Activated T-helper 9 cell treated with anti-CD3 and anti-CD28 coated beads, Interleukin-2, amount 50 U/mL, for 16 hours (primary cell): ENCODE data around the gene GNAQ.
"Not testable (repeated sequence)": the region's sequence is repeated elsewhere in the genome, so short reads cannot be mapped to it uniquely, and the experiment has no call there.

Source experiments
- DNase-seq: peaks from one replicate; pipeline ENCODE4 v3.0.0-alpha.2; 2020; ENCODE audit warnings: low read depth

GNAQ gene

DNA sequence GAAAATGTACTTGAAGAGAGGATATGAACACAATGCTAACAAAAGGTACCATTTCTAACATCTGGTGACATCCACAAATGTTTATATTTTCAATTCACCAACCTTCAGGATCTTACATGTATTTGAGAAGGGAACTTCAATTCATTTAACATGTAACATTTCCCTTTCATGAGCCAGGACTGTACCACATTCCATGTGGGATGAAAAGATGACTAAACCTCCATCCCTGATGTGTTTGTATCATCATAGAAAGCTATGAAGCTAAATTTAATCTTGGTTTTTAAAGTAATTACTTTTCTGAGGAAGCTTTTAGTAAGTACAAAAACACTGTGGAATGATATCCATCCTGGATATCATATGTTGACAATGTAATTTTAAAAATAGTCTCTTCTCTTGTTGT lies 305.3 kb downstream of the GNAQ start:
- no peak for DNase-seq

DNA sequence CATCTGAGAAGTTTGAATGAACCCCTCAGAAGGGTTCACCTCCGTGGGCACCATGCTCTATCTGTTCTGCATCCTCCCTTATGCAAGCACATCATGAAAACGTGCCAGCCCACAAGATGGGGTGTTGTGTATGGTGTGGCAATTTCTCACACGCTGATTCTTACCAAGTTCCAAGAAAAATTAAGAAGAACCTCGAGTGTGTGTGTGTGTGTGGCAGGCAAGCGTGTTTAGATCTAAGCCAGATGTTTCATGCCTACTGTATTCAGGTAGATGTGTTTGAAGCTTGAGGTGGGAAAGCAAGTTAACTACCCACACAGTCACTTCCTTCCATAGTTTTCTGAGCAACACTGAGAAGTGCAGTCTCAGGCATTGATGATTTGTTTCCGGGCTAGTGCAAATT lies 305.8 kb downstream of the GNAQ start:
- no peak for DNase-seq

DNA sequence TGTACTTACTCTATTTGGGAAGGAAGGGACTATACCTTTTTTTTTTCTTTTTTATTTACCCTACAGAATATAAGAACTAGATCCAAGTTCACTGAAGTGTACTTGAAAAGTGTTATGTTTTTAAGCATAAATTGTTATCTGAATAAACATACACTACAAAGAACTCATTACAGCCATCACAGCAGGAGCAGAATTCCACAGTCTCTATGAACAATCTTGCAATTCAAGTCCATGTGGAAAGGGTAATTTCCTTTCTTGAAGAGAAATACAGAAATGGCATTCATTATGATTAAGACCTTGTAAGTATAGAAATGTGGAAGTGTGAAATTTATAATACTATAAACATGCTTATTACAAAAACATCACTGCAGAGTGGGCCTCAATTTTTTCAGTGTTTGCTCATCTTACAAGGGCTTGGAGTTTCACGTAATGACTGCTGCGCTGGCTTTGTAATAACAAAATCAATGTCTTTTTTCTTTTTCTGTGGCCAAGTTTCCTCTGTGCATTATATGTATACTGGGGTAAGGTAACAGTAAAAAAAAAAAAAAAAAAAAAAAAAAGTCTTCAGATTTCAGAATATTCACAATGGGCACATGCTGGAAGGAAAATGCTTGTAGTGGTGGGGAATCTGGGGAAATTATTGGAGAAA lies 306.4 kb downstream of the GNAQ start:
- no peak for DNase-seq

DNA sequence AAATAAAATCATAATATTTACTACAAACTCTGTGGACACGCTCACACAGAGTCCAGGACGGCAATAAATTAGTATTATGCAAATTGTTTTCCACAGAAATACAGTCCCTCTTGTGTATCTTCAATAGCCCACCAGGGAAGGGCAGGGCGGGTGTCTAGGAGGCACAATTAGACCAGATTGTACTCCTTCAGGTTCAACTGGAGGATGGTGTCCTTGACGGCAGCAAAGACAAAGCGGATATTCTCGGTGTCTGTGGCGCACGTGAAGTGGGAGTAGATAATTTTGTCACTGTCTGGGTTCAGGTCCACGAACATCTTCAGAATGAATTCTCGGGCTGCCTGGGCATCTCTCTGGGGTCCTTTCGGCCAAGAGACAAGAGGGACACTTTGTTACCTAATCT lies 310.5 kb downstream of the GNAQ start:
- DNase-seq: not testable (repeated sequence)

DNA sequence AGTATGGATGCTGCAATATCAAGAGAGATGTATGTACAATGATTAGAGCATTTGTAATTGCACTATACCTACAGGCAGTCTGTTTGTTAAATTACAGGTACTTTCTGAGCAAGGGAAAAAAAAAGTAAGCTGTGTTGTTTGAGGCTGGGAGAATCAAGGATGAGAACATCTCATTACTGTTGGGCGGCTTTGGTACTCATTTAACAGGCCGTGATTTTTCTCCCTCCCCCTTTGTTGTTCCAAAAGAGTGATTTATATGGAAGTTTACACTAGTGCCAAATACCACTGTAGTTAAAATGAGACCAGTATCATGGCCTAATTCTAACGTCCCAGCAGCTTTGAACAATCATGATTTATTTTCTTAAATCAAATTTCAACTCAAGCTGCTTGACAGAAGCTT lies 312.3 kb downstream of the GNAQ start:
- DNase-seq: no peak

DNA sequence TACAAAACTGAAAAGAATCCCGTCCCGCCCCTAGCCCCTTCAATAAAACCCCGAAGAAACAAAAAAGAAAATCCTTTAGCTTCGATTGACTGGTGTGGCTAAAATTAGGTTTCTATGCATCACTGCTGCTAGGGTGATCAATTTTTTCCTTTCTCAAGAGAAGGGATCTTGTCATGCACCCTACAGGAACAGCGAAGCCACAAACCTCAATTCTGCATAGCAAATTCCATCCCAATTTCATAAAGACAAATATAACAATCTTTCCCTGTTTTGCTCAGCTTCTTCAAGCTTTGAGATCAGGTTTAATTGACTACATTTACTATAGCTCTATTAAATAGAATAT lies 313.3 kb downstream of the GNAQ start:
- DNase-seq: not testable (repeated sequence)

DNA sequence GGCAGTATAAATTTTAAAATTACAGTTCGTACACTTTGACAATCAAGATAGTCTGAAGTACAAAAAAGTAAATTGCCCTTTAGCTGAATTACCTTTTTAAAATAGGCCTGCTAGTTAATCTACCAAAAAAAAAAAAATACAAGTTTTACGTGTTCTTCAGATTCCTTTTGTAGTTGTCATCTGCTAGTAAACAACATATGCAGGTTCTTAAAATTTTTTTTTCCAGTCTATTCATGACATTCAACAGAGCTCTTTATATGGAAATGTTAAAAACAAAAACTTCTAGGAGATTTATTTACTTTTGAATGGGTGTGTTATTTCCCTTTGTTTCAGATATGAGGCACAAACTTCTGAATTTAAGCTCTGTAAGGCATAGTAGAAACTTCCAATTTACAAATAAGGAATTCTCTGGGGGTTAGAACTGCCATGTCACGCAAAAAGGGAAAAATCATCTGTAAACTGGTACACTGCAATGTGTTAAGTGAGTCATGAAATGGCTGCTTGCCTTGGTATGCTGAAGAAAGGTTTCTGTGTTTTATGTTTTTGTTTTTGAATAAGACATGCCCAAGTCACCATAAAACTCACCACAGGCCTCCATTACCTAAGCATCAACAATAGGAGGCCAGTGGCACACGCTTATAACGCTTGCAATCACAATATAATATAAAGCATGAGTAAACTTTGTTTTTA lies 313.9 kb downstream of the GNAQ start:
- DNase-seq: not testable (repeated sequence)

DNA sequence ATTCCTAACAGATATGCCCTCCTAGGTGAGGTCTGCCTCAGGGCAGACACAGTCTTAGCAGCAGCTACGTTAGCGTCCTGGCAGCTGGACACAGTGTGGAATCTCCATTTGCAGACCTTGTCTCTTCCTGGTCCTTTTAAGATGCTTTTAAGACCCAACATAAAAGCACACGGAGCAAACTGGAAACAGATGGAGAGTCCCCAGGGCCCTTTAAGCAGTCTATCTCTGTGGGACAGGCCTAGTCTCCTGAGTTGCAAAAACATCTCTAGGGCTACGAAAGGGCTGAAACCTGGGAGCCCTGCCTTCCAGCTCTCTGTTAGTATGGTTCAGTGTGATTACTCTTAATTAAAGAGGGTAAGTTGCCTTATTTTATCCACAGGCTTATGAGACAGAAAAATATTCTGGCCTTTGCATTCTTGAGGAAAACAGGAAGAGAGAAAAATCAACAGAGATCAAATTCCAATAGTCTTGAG lies 317.5 kb downstream of the GNAQ start:
- DNase-seq: no peak

DNA sequence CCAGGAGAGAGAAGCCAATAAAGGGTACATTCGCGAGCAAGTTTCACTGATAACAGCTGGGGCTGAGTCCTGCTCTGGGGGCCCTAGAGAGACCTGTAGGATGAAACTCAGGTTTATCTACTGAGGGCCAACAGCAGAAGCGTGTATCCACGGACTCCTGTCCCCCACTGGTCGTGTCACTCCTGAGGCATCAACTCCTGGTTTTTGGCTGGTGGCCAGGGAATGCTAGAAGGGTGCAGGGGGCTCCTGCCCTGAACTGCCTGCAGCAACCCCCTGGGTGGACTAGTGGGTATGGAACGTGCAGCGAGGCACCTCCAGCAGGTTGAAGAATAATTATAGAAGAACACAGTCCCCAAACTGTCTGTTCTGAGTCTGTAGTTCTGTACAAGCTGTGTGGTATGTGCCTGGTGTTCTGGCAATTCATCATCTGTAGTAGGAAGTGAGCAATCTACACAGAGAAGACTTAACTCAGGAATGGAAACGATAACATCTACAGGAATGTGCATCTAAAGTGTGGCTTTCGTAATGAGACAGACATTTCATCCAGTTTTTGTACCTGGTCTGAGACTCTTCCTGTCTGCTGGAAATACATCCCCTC lies 319.0 kb downstream of the GNAQ start:
- DNase-seq: no peak

DNA sequence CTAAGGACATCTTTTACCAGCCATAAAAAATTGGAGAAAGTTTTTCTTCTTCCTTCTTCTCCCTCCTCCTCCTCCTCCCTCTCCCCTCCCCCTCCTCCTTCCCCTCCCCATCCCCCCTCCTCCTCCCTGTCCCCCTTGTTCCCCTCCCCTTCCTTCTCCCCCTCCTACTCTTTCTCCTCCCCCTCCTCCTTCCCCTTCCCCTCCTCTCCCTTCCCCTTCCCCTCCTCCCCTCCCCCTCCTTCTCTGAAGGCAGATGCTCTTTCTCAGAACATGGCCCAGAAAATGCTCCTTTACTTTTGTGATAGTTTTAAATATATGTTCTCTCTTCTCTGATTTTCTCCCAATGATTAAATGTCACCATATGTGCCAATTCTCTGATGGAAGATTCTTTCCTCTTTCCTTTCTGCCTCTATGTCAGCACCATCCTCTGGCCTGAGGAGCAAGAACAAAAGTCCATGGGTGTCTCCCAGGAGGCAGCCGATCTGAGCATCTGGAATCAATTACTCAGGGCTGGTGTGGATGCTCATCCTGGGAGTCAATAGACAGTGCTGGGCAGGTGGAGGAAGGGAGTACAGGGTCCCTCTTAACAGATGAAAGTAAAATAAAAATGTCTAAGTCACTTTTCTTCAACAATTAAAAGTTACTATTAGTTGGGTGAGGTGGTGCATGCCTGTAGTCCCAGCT lies 320.5 kb downstream of the GNAQ start:
- DNase-seq: no peak

DNA sequence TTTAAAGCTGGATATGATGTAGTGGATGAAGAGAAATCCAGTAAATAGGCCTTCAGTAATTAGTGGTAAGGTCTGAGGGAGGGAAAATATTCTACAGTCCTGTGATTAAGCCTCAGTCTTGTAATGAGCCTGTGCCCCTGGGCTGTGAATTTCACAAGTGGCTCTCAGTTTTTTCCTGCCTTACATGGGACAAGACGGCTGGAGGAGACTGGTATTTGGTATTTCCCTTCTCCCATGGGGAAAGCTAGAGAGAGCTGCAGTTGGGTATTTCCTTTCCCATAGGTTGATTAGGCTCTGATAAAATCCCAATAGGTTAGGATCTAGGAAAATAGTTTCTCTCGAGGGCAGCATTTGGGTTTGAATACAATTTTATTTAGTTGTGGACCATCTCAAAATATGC lies 321.3 kb downstream of the GNAQ start:
- DNase-seq: no peak

DNA sequence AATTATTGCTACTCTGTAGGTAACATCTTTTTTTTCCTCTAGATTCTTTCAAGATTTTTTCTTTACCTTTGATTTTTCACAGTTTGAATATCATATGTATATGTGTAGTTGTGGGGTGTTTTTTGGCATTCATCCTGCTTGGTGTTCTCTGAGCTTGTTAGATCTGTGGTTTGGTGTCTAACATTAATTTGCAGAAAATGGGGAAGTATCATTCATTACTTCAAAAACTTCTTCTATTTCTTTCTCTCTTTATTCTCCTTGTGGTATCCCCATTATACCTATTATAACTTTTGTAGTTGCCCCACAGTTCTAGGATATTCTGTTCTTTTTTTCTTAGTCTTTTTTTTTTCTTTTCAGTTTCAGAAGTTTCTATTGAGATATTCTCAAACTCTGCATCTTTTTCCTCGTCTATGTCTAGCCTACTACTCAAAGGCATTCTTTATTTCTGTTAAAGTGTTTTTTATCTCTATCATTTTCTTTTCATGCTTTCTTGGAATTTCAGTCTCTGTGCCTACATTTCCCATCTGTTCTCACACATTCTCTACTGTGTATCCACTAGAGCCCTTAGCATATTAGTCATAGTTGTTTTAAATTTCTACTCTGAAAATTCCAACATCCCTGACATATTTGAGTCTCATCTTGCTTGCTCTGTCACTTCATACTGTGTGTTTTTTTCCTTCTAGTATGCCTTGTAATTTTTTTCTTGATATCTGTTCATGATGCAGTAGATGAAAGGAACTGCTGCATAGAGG lies 323.4 kb downstream of the GNAQ start:
- no peak for DNase-seq

DNA sequence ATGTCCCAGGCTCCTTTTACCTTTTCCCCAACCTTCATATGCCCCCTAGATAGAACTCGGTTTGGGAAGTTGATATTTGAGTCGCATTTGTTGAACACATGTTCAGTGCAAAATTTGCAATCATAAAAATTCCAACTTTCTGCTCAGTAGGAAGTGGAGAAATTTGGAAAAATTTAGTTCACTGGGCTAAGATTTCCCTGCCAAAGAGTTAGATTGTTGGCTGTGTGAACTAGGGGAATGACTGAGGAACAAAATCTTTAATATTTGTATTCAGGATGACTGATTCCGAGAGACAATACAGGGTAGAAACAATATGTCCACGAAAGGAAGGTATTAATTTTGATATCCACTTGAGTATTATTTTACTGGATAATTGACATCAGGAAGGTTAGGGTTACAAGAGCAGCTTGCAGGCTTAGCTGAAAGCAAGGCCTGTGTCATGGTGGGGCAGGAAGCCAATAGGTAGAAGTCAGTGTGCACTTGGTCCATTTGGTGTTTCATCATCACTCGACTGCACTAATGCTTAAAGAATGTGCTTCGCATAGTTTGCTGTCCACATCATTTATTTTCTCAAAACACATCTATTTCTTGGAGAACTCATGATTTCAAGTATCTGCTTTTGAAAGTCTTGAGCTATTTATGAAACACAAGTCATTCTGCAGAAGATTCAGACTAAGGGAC lies 324.1 kb downstream of the GNAQ start:
- no peak for DNase-seq

DNA sequence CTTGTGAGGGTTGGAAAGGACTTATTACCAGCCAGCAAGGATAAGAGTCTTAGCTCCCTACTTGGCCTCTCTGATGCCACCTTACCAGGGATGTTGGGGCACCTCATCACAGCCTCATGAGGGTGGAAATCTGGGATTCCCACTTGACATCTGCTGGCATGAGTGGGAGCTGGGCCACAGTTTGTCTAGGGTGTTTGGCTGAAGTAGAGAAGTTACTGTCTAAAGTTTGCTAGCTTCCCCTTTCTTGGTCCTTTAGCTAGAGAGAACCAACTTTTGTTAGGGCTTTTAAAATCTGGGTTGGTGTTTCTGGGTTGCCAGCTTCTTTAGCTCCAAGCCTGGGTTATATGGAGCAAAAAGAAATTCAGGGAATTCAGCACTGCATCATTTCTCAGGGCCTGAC lies 326.0 kb downstream of the GNAQ start:
- DNase-seq: no peak

DNA sequence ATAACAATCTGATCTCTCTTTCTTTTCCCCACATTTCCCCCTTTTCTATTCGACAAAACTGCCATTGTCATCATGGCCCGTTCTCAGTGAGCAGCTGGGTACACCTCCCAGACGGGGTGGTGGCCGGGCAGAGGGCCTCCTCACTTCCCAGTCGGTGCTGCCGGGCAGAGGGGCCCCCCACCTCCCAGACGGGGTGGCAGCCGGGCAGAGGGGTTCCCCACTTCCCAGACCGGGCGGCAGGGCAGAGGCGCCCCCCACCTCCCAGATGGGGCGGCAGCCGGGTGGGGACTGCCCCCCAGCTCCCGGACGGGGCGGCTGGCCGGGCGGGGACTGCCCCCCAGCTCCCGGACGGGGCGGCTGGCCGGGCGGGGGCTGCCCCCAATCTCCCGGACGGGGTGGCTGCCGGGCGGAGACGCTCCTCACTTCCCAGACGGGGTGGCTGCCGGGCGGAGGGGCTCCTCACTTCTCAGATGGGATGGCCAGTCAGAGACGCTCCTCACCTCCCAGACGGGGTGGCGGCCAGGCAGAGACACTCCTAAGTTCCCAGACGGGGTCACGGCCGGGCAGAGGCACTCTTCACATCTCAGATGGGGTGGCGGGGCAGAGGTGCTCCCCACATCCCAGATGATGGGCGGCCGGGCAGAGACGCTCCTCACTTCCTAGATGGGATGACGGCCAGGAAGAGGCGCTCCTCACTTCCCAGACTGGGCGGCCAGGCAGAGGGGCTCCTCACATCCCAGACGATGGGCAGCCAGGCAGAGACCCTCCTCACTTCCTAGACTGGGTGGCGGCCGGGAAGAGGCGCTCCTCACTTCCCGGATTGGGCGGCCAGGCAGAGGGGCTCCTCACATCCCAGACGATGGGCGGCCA lies 328.9 kb downstream of the GNAQ start:
- not testable (repeated sequence) for DNase-seq

DNA sequence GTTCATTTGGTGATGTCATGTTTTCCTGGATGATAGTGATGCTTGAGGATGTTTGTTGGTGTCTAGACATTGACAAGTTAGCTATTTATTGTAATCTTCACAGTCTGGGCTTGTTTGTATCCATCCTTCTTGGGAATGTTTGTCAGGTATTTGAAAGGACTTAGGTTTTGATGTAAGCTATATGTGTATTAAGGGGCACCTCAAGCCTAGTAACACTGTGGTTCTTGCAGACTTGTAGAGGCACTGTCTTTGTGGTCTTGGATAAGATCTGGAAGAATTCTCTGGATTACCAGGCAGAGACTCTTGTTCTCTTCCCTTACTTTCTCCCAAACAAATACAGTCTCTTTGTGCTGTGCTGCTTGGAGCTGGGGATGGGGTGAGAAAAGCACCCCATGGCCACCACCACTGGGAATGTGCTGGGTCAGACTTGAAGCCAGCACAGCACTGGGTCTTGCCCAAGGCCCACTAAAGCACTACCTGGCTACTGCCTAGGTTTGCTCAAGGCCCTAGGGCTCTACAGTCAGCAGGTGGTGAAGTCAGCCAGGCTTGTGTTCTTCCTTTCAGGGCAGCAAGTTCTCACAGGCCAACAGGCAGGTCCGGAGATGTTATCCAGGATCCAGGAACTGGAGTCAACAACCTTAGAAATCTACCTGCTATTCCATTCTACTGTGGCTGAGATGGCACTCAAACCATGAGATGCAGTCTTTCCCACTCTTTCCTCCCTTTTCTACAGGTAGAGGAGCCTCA lies 334.2 kb downstream of the GNAQ start:
- no peak for DNase-seq

DNA sequence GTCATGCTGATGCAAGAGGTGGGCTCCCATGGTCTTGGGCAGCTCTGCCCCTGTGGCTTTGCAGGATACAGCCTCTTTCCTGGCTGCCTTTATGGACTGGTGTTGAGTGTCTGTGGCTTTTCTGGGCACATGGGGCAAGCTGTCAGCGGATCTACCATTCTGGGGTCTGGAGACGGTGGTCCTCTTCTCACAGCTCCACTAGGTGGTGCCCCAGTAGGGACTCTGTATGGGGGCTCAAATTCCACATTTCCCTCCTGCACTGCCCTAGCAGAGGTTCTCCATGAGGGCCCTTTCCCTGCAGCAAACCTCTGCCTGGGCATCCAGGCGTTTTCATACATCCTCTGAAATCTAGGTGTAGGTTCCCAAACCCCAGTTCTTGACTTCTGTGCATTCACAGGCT lies 340.9 kb downstream of the GNAQ start:
- not testable (repeated sequence) for DNase-seq

DNA sequence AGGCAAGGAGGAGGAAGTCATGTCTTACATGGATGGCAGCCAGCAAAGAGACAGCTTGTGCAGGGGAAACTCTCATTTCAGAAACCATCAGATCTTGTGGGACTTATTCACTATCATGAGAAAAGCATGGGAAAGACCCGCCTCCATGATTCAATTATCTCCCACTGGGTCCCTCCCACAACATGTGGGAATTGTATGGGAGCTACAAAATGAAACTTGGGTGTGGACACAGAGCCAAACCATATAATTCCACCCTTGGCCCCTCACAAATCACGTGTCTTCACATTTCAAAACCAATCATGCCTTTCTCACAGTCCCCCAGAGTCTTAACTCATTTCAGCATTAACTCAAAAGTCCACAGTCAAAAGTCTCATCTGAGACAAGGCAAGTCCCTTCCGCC lies 341.5 kb downstream of the GNAQ start:
- DNase-seq: not testable (repeated sequence)

DNA sequence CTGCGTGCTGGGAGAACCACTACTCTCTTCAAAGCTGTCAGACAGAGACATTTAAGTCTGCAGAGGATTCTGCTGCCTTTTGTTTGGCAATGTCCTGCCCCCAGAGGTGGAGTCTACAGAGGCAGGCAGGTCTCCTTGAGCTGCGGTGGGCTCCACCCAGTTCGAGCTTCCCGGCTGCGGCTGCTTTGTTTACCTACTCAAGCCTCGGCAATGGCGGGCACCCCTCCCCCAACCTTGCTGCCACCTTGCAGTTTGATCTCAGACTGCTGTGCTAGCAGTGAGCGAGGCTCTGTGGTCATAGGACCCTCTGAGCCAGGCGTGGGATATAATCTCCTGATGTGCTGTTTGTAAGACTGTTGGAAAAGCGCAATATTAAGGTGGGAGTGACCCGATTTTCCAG lies 343.9 kb downstream of the GNAQ start:
- not testable (repeated sequence) for DNase-seq

DNA sequence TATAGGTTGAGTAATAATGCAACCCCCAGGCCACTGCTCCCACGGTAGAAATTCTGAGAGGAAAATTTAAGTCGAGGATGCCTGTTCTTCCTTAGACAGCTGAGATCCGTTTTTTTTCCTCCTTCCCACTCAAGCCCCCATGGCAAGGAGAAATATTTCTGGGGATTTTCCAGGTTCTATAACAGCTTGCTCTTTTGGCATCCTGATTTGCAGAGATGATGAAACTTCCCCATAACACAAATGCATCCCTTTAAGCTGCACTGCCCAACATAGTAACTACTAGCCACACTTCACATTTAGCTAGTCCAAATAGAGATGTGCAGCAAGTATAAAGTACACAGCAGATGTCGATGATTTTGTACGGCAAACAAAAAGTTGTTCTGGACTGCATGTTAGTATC lies 351.0 kb downstream of the GNAQ start:
- no peak for DNase-seq
